ENCODE results near the gene SUMO3. TPM values are rescaled to one million over a fixed set of nuclear protein-coding genes. Genes with fewer than 3 reads are reported as not detected.

The SUMO3 gene
- total and polyA plus RNA-seq, 2 of the 8 experiments (the other 6 are each of a cell fraction or from before 2014, with no cell fraction given), result 96.8 to 101 TPM

DNA sequence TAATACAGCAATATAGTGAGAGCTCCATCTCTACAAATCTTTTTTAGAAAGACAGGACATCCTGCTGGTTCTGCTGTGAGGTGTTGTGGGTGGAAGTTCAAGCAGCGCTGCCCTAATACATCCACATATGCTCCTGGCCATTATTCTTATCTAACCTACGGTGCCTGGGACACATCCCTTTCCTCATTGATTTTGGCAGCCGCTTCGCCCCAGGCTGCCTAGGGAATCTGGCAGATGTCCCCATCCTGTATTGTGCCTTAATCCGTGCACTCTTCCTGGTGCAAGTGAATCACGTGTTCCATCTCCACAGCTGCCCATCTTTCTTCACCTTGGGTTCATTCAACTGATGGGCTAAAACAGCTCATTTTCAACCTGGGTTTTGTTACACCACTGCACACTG is 13.1 kb downstream of the SUMO3 start:
- H3K56ac ChIP-seq (replicated peaks; ENCODE audit: insufficient read length, low read depth, low read length), result no peak overlapping the region
- CTCF ChIA-PET (ENCODE audit: partially characterized antibody), result interaction anchor here (1.0 to 3.1 kb wide), 4 partner anchors 11 to 317 kb away, joined by 3 to 12 read pairs (median 3); no protein-coding TSS in a partner anchor
- H3K4me2 ChIP-seq (ENCODE audit: insufficient read depth in 1 of 2, low read depth in 2 of 2, low read length in 2 of 2), result no peak overlapping the region
- FAIRE-seq (no peak), DNase-seq (ENCODE audit: low read depth in 1 of 2, low spot score in 2 of 2) (no peak)
- H3K23ac ChIP-seq (ENCODE audit: insufficient read length), result no peak overlapping the region
- H3K4ac ChIP-seq (replicated peaks; ENCODE audit: insufficient read length, low read depth, low read length), result no peak overlapping the region
- H3K9me3 ChIP-seq (ENCODE audit: insufficient read depth in 2 of 2, low read depth in 1 of 2, low read length in 1 of 2), result no peaks in the 10 kb centered on the region
- H3K4me3 ChIP-seq (ENCODE audit: extremely low read depth in 1 of 4, insufficient read depth in 2 of 4, low read depth in 3 of 4, low read length in 4 of 4), result no peak overlapping the region
- 94% methylated on average over 6 of the region's 6 CpGs; no CpG with 5 or more reads in 1 of the 2 experiments for WGBS, 2 experiments (ENCODE audit: extremely low coverage in 1 of 2, insufficient coverage in 1 of 2, insufficient read length in 1 of 2, insufficient replicate concordance in 2 of 2, low coverage in 1 of 2, low lambda C conversion rate in 2 of 2, missing lambda C conversion rate in 1 of 2)
- H3K4me1 ChIP-seq (replicated peaks in 1 of 4; ENCODE audit: control insufficient read depth in 3 of 4, insufficient read depth in 4 of 4, low read length in 3 of 4), result peaks cover 0 to 8% (median 1%) of the 10 kb centered on the region in 4 experiments; a peak in 3 of 7 replicates
- peaks cover 8 to 17% of the 10 kb centered on the region in 2 experiments for H3K79me2 ChIP-seq (ENCODE audit: control insufficient read depth in 1 of 2, insufficient read depth in 2 of 2, low read length in 2 of 2)
- no peak overlapping the region for H3K18ac ChIP-seq (ENCODE audit: extremely low read depth, low read length)
- no peak overlapping the region for H2BK5ac ChIP-seq (ENCODE audit: low read depth, low read length)
- H2AFZ ChIP-seq (ENCODE audit: low read length), result no peak overlapping the region
- POLR2A ChIA-PET (ENCODE audit: partially characterized antibody), result interaction anchor here (0.8 to 8.0 kb wide), 6 partner anchors 10 to 60 kb away, joined by 3 to 72 read pairs (median 4); no protein-coding TSS in a partner anchor
- H4K8ac ChIP-seq (ENCODE audit: extremely low read depth, insufficient read depth, low read length), result no peak overlapping the region
- H2BK15ac ChIP-seq (ENCODE audit: low read length), result no peak overlapping the region
- no peaks in the 10 kb centered on the region for H3K27me3 ChIP-seq (replicated peaks in 1 of 4; ENCODE audit: control insufficient read depth in 3 of 4, extremely low read depth in 1 of 4, insufficient read depth in 3 of 4, low read length in 3 of 4)
- no peak overlapping the region for H4K91ac ChIP-seq (replicated peaks; ENCODE audit: insufficient read length, low read length)
- H2BK12ac ChIP-seq (ENCODE audit: low read depth, low read length), result no peak overlapping the region
- H3K23me2 ChIP-seq (ENCODE audit: low read depth, low read length), result peaks cover 5% of the 10 kb centered on the region
- H2AK5ac ChIP-seq (ENCODE audit: low read depth, low read length), result no peak overlapping the region
- H3K27ac ChIP-seq (ENCODE audit: low read depth, low read length), result no peak overlapping the region
- 0 out of 2 replicates have a peak, but pooled peaks cover 2% of the 10 kb centered on the region for H3K79me1 ChIP-seq (ENCODE audit: low read depth, low read length)
- TF ChIP-seq RNF2 (IDR thresholded peaks at IDR 0.05; ENCODE audit: borderline replicate concordance, low read depth, low read length, missing control alignments, poor library complexity, severe bottlenecking), result no peak
- TF ChIP-seq KDM5A (IDR thresholded peaks at IDR 0.05; ENCODE audit: low read length), result no peak
- TF ChIP-seq SP4 (IDR thresholded peaks at IDR 0.05; ENCODE audit: low read length), result no peak
- no peak for TF ChIP-seq CBX8 (IDR thresholded peaks at IDR 0.05; ENCODE audit: borderline replicate concordance, low read depth, low read length)
- H2BK20ac ChIP-seq (ENCODE audit: low read length), result no peak overlapping the region
- H2BK120ac ChIP-seq (replicated peaks; ENCODE audit: low read depth, low read length), result no peak overlapping the region
- peaks cover 0 to 24% (median 15%) of the 10 kb centered on the region in 4 experiments; a peak in 5 of 8 replicates for H3K36me3 ChIP-seq (ENCODE audit: control insufficient read depth in 2 of 4, insufficient read depth in 4 of 4, low read length in 3 of 4)
- H4K20me1 ChIP-seq (replicated peaks in 1 of 2; ENCODE audit: control insufficient read depth in 1 of 2, insufficient read depth in 2 of 2, low read length in 2 of 2), result peaks cover 6% of the 10 kb centered on the region in 2 experiments
- H4K5ac ChIP-seq (ENCODE audit: insufficient read length, low read depth, low read length), result no peak overlapping the region
- H3K9ac ChIP-seq (replicated peaks in 1 of 4; ENCODE audit: extremely low read depth in 1 of 4, low read depth in 3 of 4, low read length in 3 of 4), result no peak overlapping the region
- no peak overlapping the region for H3K14ac ChIP-seq (ENCODE audit: insufficient read length)
